GM12878 (cell line): ENCODE measurements around the gene ODAD2. TPM values are rescaled to one million over a fixed set of nuclear protein-coding genes. Genes with fewer than 3 reads are reported as not detected.

Source experiments
- ATAC-seq: fragments of 200-7000 bp; cut with Tn5 transposase; 3 replicates; pipeline ENCODE4 v1.9.1; 2020; ENCODE audit warnings: mild to moderate bottlenecking, moderate library complexity
- BruUV-seq: library from RNA; stranded (reverse); fragments of 400-500 nt; replicated peaks from 2 replicates; lab custom pipeline; 2021; lab: Mats Ljungman, UMichigan
- CTCF ChIA-PET: fragments of 300-600 bp; sonication (Branson Sonifier 250); formaldehyde crosslinking; extraction: SDS; loops from one replicate; lab custom pipeline; 2021; ENCODE audit warnings: inconsistent platforms; lab: Yijun Ruan, JAX
- POLR2A ChIA-PET: fragments of 350-600 bp; formaldehyde crosslinking; extraction: SDS; loops from one replicate; lab custom pipeline; 2021; ENCODE audit warnings: inconsistent platforms; lab: Charles Lee
- RAD21 ChIA-PET: fragments of 300-600 bp; sonication (Branson Sonifier 250); formaldehyde crosslinking; loops from one replicate; lab custom pipeline; 2023; ENCODE audit warnings: antibody characterized with exemption; ENCODE audit not compliant: unreplicated experiment; lab: Charles Lee
- SMC1A ChIA-PET: fragments of 300-600 bp; sonication (Branson Sonifier 250); formaldehyde crosslinking; loops from one replicate; lab custom pipeline; 2023; ENCODE audit not compliant: unreplicated experiment, uncharacterized antibody; lab: Charles Lee
- DNase-seq: peaks from one replicate; pipeline ENCODE4 v3.0.0-alpha.2; 2011; ENCODE audit warnings: low read depth, low spot score
- FAIRE-seq: peaks from 3 replicates; lab custom pipeline; 2011; peaks lifted over from hg19 to GRCh38; lab: Jason Lieb, UNC
- H2AFZ ChIP-seq: 2 replicates; pipeline ENCODE4 v1.6.0; 2011; ENCODE audit warnings: low read depth, low read length, control low read depth; ENCODE audit not compliant: control insufficient read depth
- H3K27ac ChIP-seq: 2 replicates; pipeline ENCODE4 v1.5.1; 2011; ENCODE audit warnings: control low read depth; ENCODE audit not compliant: control insufficient read depth, insufficient read depth
- H3K27me3 ChIP-seq, 2 experiments: replicated peaks in 1 of 2; 2 replicates each; pipeline versions ENCODE4 v1.6.0 to v1.6.1; 2011; ENCODE audit warnings: low read length in 1 of 2; ENCODE audit not compliant: control insufficient read depth in 2 of 2, insufficient read depth in 2 of 2
- H3K36me3 ChIP-seq, 2 experiments: 2 replicates each; pipeline ENCODE4 v1.5.1; 2011; ENCODE audit warnings: low read length in 1 of 2; ENCODE audit not compliant: control insufficient read depth in 2 of 2, insufficient read depth in 2 of 2
- H3K4me1 ChIP-seq: 2 replicates; pipeline ENCODE4 v1.6.1; 2011; ENCODE audit warnings: mild to moderate bottlenecking, low read length, moderate library complexity, mixed read lengths; ENCODE audit not compliant: control insufficient read depth, insufficient read depth
- H3K4me2 ChIP-seq: 2 replicates; pipeline ENCODE4 v1.6.0; 2011; ENCODE audit warnings: control low read depth; ENCODE audit not compliant: control insufficient read depth, insufficient read depth
- H3K4me3 ChIP-seq: fragments of 200-600 bp; sonication (generic); 2 replicates; pipeline ENCODE4 v1.5.1; 2016
- H3K79me2 ChIP-seq: 2 replicates; pipeline ENCODE4 v1.6.0; 2011; ENCODE audit warnings: low read length; ENCODE audit not compliant: control insufficient read depth, insufficient read depth
- H3K9ac ChIP-seq: 2 replicates; pipeline ENCODE4 v1.8.0; 2011; ENCODE audit warnings: low read length, control low read depth, mixed read lengths; ENCODE audit not compliant: control insufficient read depth, insufficient read depth
- H3K9me3 ChIP-seq: replicated peaks from 3 replicates; pipeline ENCODE4 v1.5.1; 2011; ENCODE audit warnings: mild to moderate bottlenecking, low read length; ENCODE audit not compliant: control insufficient read depth, insufficient read depth
- H4K20me1 ChIP-seq: 2 replicates; pipeline ENCODE4 v1.6.0; 2011; ENCODE audit not compliant: control insufficient read depth, insufficient read depth
- ASH2L ChIP-seq: fragments of 300-600, 200-600 bp; sonication (generic); IDR thresholded peaks from 2 replicates; pipeline ENCODE4 v1.6.1; 2017; ENCODE audit warnings: low read depth, mild to moderate bottlenecking, borderline replicate concordance
- ATF7 ChIP-seq: fragments of 450-650 bp; IDR thresholded peaks from 2 replicates; pipeline ENCODE4 v1.6.1; 2016; ENCODE audit warnings: low read depth, mild to moderate bottlenecking
- BCL3 ChIP-seq: IDR thresholded peaks from 2 replicates; pipeline ENCODE4 v1.6.1; 2011; ENCODE audit warnings: borderline replicate concordance, low read depth, mild to moderate bottlenecking, moderate library complexity, low read length; ENCODE audit not compliant: insufficient read depth, poor library complexity, severe bottlenecking
- IRF4 ChIP-seq: IDR thresholded peaks from 2 replicates; pipeline ENCODE4 v1.6.1; 2011; ENCODE audit warnings: low read depth, low read length
- JUNB ChIP-seq: IDR thresholded peaks from 2 replicates; pipeline ENCODE4 v1.6.1; 2016; ENCODE audit warnings: antibody characterized with exemption, mild to moderate bottlenecking
- MEF2A ChIP-seq: IDR thresholded peaks from 2 replicates; pipeline ENCODE4 v1.6.1; 2011; ENCODE audit warnings: low read depth, mild to moderate bottlenecking, low read length, moderate library complexity; ENCODE audit not compliant: insufficient read depth
- MTA2 ChIP-seq: fragments of 450-650 bp; IDR thresholded peaks from 2 replicates; pipeline ENCODE4 v1.6.1; 2016; ENCODE audit warnings: low read depth, mild to moderate bottlenecking, moderate library complexity
- MYB ChIP-seq: fragments of 150-350 bp; IDR thresholded peaks from 2 replicates; pipeline ENCODE4 v1.6.1; 2014; ENCODE audit warnings: mild to moderate bottlenecking, low read depth, low read length, borderline replicate concordance
- MYC ChIP-seq: IDR thresholded peaks from 2 replicates; pipeline ENCODE4 v1.6.1; 2011; ENCODE audit warnings: mild to moderate bottlenecking, low read length, moderate library complexity, inconsistent platforms; ENCODE audit not compliant: insufficient read depth, insufficient replicate concordance, insufficient read length, severe bottlenecking
- NBN ChIP-seq: fragments of 450-650 bp; IDR thresholded peaks from 2 replicates; pipeline ENCODE4 v1.6.1; 2016
- NFYA ChIP-seq: IDR thresholded peaks from 2 replicates; pipeline ENCODE4 v1.6.1; 2011; ENCODE audit warnings: low read depth, mild to moderate bottlenecking, low read length, improper control_type of control experiment, borderline replicate concordance
- NKRF ChIP-seq: fragments of 450-650 bp; conservative IDR thresholded peaks from 2 replicates; pipeline ENCODE4 v1.6.1; 2017; ENCODE audit warnings: mild to moderate bottlenecking, moderate library complexity
- PAX8 ChIP-seq: fragments of 450-650 bp; IDR thresholded peaks from 2 replicates; pipeline ENCODE4 v1.6.1; 2017; ENCODE audit warnings: mild to moderate bottlenecking, moderate library complexity
- PML ChIP-seq: IDR thresholded peaks from 2 replicates; pipeline ENCODE4 v1.6.1; 2012; ENCODE audit warnings: low read length, inconsistent platforms
- PRDM15 ChIP-seq: fragments of 450-650 bp; formaldehyde crosslinking; IDR thresholded peaks from 2 replicates; pipeline ENCODE4 v1.4.0; 2020; ENCODE audit warnings: mild to moderate bottlenecking, moderate library complexity
- RAD21 ChIP-seq: IDR thresholded peaks from 2 replicates; pipeline ENCODE4 v1.6.1; 2011; ENCODE audit warnings: mild to moderate bottlenecking, low read depth, low read length, moderate library complexity; ENCODE audit not compliant: insufficient read depth
- SMC3 ChIP-seq: IDR thresholded peaks from 2 replicates; pipeline ENCODE4 v1.6.1; 2011; ENCODE audit warnings: low read length, improper control_type of control experiment, borderline replicate concordance
- TBL1XR1 ChIP-seq: IDR thresholded peaks from 2 replicates; pipeline ENCODE4 v1.6.1; 2012; ENCODE audit warnings: low read depth, low read length, improper control_type of control experiment
- ZNF207 ChIP-seq: fragments of 450-650 bp; IDR thresholded peaks from 2 replicates; pipeline ENCODE4 v1.6.1; 2014; ENCODE audit warnings: antibody characterized with exemption, mild to moderate bottlenecking, borderline replicate concordance
- ZNF622 ChIP-seq: fragments of 450-650 bp; IDR thresholded peaks from 2 replicates; pipeline ENCODE4 v1.6.1; 2017; ENCODE audit warnings: mild to moderate bottlenecking, inconsistent platforms
- WGBS: methylation state at CpG from one replicate; pipeline ENCODE4 v1.1.6; 2016; ENCODE audit warnings: low lambda C conversion rate; ENCODE audit not compliant: insufficient replicate concordance, insufficient coverage; ENCODE audit errors: missing lambda C conversion rate; 5-methylcytosine and 5-hydroxymethylcytosine counted together
- in situ Hi-C: fragments of 300-500 bp; cut with MboI; formaldehyde crosslinking; loops from 9 replicates; pipeline ENCODE4 v1.14.3; 2018; ENCODE audit warnings: mixed read lengths
- intact Hi-C: fragments of 100-400 bp; cut with micrococcal nuclease; formaldehyde crosslinking; loops from one replicate; pipeline ENCODE4 v1.14.2; 2022; ENCODE audit not compliant: unreplicated experiment
- polyA plus RNA-seq, 11 experiments: library from polyadenylated mRNA; depleted of rRNA in 4 of 11; unstranded in 6 of 11; stranded (reverse) in 5 of 11; fragments of >200 nt; fragmentation: Nextera tagmentation in 4 of 11; fragmentation: Illumina TruSeq in 1 of 11; extraction: Ambion mirVana in 4 of 11; extraction: Trizol in 1 of 11; gene quantifications; 1 replicate in 1 of 11; 2 replicates in 10 of 11; pipeline versions ENCODE4 v1.2.1 to v1.2.3, GENCODE V29; 2011 to 2016; ENCODE audit warnings: inconsistent platforms in 2 of 11, missing spikeins in 2 of 11, low read depth in 1 of 11
- total RNA-seq, 4 experiments: library from RNA; depleted of rRNA in 3 of 4; stranded (reverse); fragments of >200 nt in 3 of 4; fragmentation: Illumina TruSeq in 1 of 4; extraction: Trizol in 1 of 4; gene quantifications; 2 replicates each; pipeline versions ENCODE4 v1.2.1 to v1.2.3, GENCODE V29; 2013 to 2021

The ODAD2 gene
- total and polyA plus RNA-seq, 10 of the 15 experiments (the other 5 are each of a cell fraction or from before 2014, with no cell fraction given): not detected

- TF ChIP-seq BCL3 (no peak), TBL1XR1 (no peak), NBN (no peak), ZNF622 (no peak), ASH2L (no peak), PML (no peak), MTA2 (no peak), RAD21 (no peak)
Measured at GRCh38 chr10:27997865-27998177, 1.1 kb downstream of the ODAD2 start (continued).

- Histone ChIP-seq H2AFZ (no peak overlapping the region), H3K4me2 (no peak overlapping the region), H4K20me1 (no peaks in the 10 kb centered on the region), H3K79me2 (no peaks in the 10 kb centered on the region), H3K36me3 (no peaks in the 10 kb centered on the region), H3K27me3 (peaks cover 2 to 6% of the 10 kb centered on the region in 2 experiments; a peak in 3 of 4 replicates), H3K4me1 (no peaks in the 10 kb centered on the region), H3K27ac (no peak overlapping the region), H3K9me3 (no peaks in the 10 kb centered on the region), H3K4me3 (no peak overlapping the region), H3K9ac (no peak overlapping the region)
- 27% methylated on average over 2 of the region's 2 CpGs for WGBS
- DNase-seq (no peak), ATAC-seq (no peak), FAIRE-seq (no peak)
- in situ Hi-C loops: no loop called here
- ChIA-PET RAD21 (no interaction called here), POLR2A (no interaction called here), CTCF (no interaction called here), SMC1A (no interaction called here)
- intact Hi-C loops: no loop called here
- no TSS peak for BruUV-seq
- no peak for TF ChIP-seq SMC3
- no peak for TF ChIP-seq PAX8
- no peak for TF ChIP-seq ATF7
- no peak for TF ChIP-seq JUNB
- no peak for TF ChIP-seq IRF4
- TF ChIP-seq ZNF207: no peak
- no peak for TF ChIP-seq NFYA
- TF ChIP-seq MYB: no peak
- TF ChIP-seq PRDM15: no peak
- TF ChIP-seq MYC: no peak
- no peak for TF ChIP-seq MEF2A
- no peak for TF ChIP-seq NKRF
Measured at GRCh38 chr10:27995311-27995710, 3.6 kb downstream of the ODAD2 start.
